T47D (cell line): Measurements from ENCODE around the gene ARID1B.
A peak's percentile ranks its signal among the peaks of the same experiment; 100 is the strongest.

Source experiments
- DNase-seq, 2 experiments: peaks; one replicate each; pipeline versions ENCODE4 v3.0.0 to v3.0.0-alpha.2; 2011 to 2012; ENCODE audit warnings: low read depth in 1 of 2, low spot score in 1 of 2
- JUND ChIP-seq: IDR thresholded peaks from 2 replicates; pipeline ENCODE4 v1.6.1; 2012; ENCODE audit warnings: low read depth
- in situ Hi-C: cut with HindIII; loops from 2 replicates; pipeline ENCODE4 v1.10.0; 2016; ENCODE audit warnings: low sequenced_read_pairs, low pct_unique_long_range_greater_than_20kb

ARID1B gene

DNA sequence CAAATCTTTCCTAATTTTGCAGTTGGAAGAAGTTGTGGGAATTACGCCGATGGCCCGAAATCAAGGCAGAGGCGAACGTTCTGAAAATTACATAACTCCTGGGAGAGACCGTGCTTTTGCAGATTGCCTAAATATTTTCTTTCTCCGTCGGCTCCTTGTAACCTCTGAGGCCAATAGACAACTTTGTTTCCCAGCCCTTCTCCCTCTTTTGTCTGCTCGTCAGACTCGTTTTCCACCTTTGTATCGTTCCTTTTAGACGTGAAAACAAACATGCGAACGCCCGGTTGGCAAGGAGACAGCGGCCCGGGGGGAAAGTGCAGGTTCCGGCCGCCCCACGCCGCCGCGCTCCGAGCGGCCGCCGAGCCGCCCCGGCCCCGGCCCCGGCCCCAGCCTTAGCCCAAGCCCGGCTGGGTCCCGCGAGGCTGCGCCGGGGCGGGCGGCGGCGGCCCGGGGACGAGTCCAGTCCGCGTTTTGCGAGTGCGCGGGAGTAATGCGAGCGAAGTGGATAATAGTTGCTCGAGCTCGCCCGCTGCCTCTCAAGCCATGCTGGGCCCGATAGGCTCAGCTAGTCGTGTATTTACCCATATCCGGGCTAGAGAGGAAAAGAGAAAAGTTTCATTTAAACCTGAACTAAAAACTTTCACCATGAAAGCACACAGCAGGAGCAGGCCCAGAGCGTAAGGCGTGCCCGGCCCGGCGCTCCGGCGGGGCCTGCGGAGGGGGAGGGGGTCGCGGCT is at the start of gene ARID1B:
Gene ARID1B, plus strand, starts transcription at position 539 of the 737 bp plus-strand sequence. CDS start 303 bp downstream, outside the sequence.
- in situ Hi-C loops: no loop called here
- DNase-seq: peak; percentile 51 to 90
- no peak for TF ChIP-seq JUND

DNA sequence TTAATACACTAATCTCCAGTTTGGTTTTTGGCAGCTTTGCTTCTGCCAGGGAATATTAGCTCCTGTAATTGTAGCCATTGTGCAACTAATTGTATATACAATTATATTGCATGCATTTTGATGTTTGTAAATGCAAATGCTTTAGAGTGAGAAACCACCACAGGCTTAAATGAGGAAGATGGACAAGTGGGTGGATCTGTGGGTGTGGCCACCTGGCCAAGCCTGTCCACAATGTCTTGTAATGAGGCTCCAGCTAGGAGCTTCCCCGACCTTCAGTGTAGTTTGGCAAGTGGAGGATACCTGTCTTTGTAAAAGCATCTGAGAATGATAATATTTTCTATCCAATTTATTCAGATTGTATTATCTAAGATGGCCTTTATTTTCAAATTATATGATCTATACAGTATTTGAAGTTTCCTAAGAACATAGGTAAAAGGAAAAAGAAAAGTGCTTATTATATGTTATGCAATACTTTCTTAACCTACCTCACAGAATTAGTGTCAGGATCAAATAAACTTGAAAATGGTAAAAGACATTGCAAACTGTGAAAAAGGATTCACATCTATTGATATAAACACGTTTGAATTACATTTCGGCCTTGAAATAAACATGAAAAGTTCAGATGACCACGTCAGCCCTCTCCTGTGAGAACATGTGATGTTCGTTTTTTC is 49.3 kb upstream of the ARID1B start:
- no peak for DNase-seq
- in situ Hi-C loops: no loop called here
- TF ChIP-seq JUND: no peak

DNA sequence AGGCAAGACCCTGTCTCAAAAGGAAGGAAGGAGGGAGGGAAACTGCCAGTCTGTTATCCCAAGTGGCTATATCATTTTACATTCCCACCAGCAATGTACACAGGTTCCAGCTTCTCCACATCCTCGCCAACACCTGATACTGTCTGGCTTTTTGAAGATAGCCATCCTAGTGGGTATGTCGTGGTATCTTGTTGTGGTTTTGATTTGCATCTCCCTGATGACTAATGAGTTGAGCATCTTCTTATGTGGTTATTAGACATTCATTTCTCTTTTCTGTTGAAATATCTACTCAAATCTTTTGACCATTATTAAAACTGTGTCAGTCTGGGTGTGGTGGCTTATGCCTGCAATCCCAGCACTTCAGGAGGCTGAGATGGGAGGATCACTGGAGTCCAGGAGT is 47.9 kb upstream of the ARID1B start:
- TF ChIP-seq JUND: no peak
- DNase-seq: no peak
- in situ Hi-C loops: no loop called here

DNA sequence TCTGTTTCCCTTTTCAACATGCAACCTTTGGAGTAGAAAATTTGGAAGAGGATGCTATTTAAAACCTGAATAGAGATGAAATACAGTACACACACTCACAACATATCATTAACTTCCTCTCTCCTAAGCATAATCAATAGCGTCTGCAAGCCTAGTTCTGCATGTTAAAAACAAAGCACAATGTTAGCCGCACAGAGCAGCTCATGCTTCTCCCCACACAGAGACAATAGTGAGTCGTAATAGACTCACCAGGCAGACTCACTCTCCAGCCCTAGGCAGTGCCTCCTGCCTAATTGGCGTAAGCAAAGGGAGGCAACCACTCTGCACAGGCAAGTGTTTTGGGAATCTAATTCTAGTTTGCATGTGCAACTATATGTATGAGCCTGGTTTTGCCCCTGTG is 45.8 kb upstream of the ARID1B start:
- DNase-seq: no peak
- in situ Hi-C loops: no loop called here
- TF ChIP-seq JUND: no peak

DNA sequence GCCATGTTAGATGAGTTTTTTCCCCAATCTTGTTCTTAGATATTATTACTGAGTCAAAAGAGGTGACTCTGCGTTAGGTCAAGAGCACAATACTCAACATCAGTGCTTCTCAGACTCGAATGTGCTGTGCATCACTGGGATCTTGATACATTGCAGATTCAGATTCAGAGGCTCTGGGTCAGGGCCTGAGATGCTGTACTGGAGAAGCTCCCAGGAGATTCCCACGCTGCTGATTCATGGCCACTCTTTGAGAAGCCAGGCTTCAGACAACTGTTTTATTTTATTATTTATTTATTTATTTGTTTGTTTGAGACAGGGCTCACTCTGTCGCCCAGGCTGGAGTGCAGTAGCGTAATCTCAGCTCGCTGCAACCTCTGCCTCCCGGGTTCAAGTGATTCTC is 41.4 kb upstream of the ARID1B start:
- in situ Hi-C loops: no loop called here
- DNase-seq: no peak
- no peak for TF ChIP-seq JUND

DNA sequence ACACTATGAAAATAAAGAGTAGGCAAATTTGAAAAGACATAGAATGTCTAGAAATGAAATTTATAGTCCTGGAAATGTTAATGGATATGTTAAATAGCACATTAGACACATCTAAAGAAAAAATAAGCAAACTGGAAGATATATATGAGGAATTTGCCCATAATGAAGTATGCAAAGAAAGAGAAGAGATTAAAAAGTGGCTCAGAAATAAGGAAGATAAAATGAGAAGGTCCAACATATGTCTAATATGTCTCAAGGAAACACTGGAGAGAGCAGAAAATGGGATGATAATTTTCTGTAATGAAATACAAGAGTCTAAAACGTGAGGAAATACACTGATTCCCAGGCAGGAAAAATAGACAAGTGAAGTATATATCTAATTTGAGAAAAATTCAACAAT is 36.6 kb upstream of the ARID1B start:
- no peak for TF ChIP-seq JUND
- DNase-seq: no peak
- in situ Hi-C loops: no loop called here

DNA sequence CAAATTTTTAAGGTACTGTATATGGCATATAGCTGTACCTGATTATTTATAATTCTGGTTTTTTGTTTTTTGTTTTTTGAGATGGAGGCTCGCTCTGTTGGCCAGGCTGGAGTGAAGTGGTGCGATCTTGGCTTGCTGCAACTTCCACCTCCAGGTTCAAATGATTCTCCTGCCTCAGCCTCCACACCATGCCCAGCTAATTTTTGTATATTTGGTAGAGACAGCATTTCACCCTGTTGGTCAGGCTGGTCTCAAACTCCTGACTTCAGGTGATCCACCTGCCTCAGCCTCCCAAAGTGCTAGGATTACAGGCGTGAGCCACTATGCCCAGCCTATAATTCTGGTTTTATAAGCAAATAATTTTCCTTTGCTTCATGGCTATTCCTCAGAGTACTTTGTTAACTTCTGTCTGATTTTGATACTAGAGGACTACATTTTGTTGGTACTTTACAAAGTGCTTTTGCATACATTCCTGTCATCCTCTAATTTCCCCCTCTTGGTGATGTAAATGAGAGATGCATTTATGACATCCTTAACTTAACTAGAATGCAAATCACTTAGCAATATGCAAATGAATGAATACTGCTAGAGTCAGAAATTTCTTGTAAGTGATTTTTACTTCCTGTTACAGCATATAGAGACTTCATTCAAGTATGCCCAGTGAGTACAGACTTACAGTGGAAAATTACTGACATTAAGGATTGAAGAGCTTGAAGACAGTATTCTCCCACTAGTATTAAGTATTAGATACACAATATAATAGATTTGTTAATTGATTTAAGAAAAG is 35.7 kb upstream of the ARID1B start:
- no peak for TF ChIP-seq JUND
- no peak for DNase-seq
- in situ Hi-C loops: no loop called here

DNA sequence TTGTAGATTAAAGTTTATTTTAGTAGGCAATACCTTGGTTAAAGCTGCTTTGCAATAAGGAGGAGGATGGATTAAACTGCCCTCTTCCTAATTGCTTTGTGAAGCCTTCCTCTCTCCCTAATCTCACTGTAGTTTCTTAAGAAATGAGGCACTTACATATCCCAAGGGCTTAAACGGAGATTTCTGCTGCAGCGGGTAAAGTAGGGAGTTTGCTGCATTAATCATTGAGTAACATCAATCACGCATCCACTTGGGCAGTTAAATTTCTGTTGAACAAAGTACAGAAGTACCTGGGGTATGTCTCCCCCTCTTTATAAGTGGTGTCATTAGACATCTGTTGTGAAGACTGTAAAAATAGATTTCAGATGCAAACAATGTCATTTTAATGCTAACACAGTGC is 29.5 kb upstream of the ARID1B start:
- in situ Hi-C loops: no loop called here
- no peak for TF ChIP-seq JUND
- no peak for DNase-seq

DNA sequence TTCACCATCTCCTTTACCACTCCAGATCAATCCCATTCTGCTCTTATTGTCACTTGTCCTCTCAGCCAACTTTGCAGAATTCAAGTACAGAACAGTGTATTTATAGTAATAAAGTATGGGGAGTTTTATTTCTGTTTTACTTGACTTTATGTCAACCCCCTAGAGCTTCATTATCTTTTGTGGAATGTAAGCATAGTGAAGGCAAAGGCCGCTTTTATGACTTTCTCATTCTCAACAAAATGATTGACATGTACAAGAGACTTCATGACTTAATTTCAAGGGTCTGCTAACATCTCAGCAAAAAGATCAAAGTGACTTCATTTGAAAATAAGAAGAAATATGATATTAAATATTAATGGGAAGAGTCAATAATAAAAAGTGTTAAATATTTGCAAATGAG is 28.7 kb upstream of the ARID1B start:
- in situ Hi-C loops: no loop called here
- no peak for DNase-seq
- no peak for TF ChIP-seq JUND

DNA sequence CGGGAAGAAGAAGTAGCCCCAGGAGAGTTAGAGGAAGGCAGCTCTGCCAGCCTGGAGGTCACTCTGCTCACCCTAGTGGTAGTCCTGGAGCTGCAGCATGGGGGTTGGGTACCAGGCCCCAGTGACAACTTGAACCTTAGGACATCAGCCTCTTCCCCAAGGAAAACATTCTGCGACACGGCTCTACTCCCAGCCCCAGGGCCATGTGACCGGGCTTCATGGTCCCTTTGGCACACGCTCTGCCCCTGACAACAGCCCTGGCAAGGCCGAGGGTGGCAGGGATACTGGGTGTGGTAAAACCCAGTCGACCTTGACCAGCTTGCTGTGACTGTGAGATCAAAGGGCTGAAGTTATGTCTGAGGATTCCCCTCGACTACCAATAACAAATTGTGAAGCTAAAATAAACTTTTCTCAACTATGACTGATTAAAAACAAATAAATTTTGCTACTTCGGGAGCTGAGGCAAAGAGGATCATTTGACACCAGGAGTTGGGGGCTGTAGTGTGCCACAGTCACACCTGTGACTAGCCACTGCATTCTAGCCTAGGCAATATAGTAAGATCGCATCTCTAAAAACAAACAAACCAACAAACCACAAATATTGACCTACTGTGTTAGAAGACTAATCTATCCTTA is 24.4 kb upstream of the ARID1B start:
- in situ Hi-C loops: no loop called here
- TF ChIP-seq JUND: no peak
- DNase-seq: peak in 1 of 2 experiments; percentile 57

DNA sequence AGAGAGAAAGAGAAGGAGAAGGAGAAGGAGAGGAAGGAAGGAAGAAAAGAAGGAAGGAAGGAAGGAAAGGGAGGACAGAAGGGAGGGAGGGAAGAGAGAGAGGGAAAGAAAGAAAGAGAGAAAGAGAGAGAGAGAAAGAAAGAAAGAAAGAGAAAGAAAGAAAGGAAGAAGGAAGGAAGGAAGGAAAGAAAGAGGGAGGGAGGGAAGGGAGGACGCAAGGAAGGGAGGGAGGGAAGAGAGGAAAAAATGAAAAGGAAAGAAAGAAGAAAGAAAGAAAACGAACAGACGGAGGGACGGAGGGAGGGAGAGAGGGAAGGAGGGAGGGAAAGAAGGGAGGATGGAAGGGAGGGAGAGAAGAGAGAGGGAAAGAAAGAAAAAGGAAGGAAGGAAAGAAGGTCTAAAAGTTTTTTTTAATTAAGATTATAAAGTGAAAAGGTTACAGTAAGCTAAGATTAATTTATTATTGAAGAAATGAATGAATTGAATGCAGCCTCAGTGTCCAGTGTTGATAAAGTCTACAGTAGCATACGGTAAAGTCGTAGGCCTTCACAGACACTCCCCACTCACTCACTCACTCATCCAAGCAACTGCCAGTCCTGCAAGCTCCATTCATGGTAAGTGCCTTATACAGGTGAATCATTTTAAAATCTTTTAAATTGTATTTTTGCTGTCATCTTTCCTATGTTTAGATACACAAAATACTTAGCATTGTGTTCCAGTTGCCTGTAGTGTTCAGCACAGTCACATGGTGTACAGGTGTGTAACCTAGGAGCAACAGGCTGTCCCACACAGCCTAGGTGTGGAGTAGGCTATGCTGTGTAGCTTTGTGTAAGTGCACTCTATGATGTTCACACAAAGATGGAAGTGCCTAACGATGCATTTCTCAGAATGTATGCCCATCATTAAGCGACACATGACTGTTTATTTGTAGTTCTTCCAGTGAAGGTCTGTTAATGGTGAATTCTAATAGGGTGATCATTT is 20.3 kb upstream of the ARID1B start:
- DNase-seq: no peak
- no peak for TF ChIP-seq JUND
- in situ Hi-C loops: no loop called here

DNA sequence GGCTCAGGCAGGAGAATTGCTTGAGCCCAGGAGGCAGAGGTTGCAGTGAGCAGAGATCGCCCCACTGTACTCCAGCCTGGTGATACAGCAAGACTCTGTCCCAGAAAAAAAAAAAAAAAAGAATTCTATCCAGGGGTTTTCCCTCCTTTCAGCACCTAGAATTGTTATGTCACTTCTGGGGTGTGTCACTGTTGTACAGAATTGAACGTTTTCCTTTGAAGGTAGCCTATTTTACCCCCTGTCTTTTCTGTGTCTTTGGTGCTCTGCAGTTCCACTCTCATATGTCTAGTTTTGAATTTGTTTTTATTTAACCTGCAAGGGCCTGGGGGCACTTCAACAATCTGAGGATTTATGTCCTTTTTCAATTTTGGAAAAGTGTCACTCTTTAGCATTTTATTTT is 19.3 kb upstream of the ARID1B start:
- in situ Hi-C loops: no loop called here
- TF ChIP-seq JUND: no peak
- DNase-seq: no peak
